Measurements from ENCODE around the gene MAP2K3.
"Not testable (repeated sequence)": the region's sequence is repeated elsewhere in the genome, so short reads cannot be mapped to it uniquely, and the experiment has no call there.

- not testable (repeated sequence) for TF ChIP-seq EZH2 (IDR thresholded peaks at IDR 0.05); POLR2AphosphoS5 (IDR thresholded peaks at IDR 0.05; ENCODE audit: borderline replicate concordance, low read depth, low read length); FOXP2 (optimal IDR thresholded peaks at IDR 0.05; ENCODE audit: control extremely low read depth, extremely low read length, insufficient read depth)
Measured at GRCh38 chr17:21316212-21316886, 31.8 kb downstream of the MAP2K3 start.
